LHCN-M2 (cell line): ENCODE results near the gene EWSR1. TPM values are rescaled to one million over a fixed set of nuclear protein-coding genes. Genes with fewer than 3 reads are reported as not detected.

ENCODE experiments used
- DNase-seq: peaks from one replicate; pipeline ENCODE4 v3.0.0-alpha.2; 2012; ENCODE audit warnings: low read depth
- total RNA-seq: library from RNA; depleted of rRNA; stranded (reverse); fragments of >200 nt; gene quantifications from 2 replicates; pipeline ENCODE4 v1.2.3, GENCODE V29; 2014

EWSR1 gene
- total RNA-seq, 1 experiment from 2014 or later, result 297 TPM

GRCh38 chr22:29302681-29303465, 34.8 kb downstream of the EWSR1 start:
- DNase-seq, result no peak

- DNase-seq, result no peak
Measured at GRCh38 chr22:29305836-29306174, 37.7 kb downstream of the EWSR1 start.

GRCh38 chr22:29306175-29306834, 38.2 kb downstream of the EWSR1 start, which contains the start of gene GAS2L1:
Gene GAS2L1 (plus strand): TSS chr22:29306650. CDS start chr22:29308106, 1,456 bp downstream.
- DNase-seq, result peak; percentile 78

DNA sequence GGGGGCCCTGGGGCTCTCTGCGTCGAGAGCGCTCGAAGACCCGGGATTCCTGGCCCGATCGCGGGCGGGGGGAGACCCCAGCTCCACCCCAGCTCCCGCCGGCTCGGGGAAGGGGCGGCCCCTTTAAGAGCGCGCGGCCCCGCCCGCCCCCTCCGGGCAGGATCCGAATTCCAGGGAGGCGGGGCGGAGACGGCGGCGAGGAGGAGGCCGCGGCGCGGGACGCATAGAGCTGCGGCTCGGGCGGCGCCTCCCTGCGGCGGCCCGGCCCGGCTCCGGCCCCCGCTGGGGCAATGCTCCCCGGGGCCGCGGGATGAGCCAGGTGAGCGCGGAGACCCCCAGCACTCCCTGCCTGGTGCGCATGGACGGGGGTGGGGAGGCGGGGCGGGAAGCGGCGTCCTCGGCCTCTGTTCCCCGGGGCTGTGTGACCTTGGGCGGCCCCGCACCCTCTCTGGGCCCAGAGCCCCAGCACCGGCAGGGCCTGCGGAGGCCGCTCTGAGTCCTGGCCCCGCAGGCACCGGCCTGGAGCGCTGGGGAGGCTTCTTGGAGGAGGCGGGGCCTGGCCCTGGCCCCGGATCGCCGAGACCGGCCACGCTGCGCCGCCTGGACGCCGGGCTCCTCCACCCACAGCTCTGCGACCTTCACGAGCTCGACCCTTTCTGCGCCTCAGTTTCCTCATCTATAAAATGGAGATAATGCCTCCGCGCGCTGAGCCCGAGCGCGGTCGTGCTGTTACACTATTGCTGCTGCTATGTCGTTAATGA, 38.9 kb downstream of the EWSR1 start:
- peak; percentile 67 for DNase-seq

GRCh38 chr22:29307596-29308147, 39.6 kb downstream of the EWSR1 start:
- no peak for DNase-seq

DNA sequence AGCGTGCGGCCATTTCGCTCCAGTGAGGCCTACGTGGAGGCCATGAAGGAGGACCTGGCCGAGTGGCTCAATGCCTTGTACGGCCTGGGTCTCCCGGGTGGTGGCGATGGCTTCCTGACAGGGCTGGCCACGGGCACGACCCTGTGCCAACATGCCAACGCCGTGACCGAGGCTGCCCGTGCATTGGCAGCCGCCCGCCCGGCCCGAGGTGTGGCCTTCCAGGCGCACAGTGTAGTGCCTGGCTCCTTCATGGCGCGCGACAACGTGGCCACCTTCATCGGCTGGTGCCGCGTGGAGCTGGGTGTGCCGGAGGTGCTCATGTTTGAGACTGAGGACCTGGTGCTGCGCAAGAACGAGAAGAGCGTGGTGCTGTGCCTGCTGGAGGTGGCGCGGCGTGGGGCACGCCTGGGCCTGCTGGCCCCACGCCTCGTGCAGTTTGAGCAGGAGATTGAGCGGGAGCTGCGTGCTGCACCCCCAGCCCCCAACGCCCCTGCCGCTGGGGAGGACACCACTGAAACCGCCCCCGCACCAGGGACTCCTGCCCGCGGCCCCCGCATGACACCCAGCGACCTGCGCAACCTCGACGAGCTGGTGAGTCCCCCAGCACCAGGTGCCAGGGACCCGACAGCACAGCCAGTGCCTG, 40.2 kb downstream of the EWSR1 start:
- no peak for DNase-seq

DNA sequence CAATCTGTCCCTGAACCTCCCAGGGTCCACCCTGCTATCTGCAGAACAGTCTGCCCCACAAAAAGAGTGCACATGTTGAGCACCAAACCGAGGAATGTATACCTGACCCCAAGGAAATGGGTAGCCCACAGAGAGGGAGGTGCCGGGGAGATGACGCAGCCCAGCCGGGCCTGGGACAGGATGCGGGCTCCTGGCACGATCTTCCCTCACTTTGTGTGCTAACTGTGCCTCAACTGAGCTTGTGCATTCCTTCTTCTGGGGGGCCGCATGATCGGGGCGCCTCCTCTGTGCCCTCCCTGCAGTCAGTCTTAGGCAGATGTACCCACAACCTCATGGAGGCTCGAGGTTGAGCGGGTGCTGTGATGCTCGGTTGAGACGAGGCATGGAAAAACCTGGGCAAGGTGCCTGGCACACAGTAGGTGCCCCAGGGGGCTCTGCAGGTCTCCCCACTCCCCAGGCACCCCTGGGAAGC, 40.8 kb downstream of the EWSR1 start:
- peak; percentile 66 for DNase-seq

DNA sequence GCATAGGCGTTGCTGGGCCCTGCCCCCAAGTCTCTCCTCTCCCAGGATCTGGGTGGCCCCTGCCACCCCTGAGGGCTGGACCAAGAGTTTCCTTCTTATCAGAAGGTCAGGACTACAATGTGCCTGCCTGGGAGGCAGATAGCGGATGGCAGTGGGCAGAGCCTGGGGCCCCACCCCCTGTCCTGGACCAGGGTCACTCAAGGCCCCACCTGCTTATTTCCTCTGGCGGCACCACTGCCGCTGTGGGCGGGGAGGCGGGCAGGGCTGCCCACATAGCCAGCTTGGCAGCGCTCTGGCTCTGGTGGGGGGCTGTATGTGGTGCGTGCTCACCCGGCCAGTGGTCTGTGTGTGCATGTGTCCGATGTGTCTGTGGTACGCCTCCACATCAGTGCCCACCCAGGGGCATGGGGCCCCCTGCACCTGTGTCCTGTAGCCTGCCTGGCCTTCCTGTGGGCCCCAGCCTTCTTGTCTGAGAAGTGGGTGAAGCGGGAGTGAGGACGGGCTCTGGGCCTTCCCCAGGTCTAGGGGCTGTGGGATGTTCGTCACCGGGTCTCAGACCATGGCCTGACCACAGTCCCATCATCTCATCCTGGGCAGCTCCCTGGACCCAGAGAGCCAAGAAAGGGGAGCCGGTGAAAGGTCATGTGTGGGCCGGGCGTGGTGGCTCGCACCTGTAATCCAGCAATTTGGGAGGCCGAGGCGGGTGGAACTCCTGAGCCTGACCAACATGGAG, 41.4 kb downstream of the EWSR1 start:
- DNase-seq, result no peak

- no peak for DNase-seq
Measured at GRCh38 chr22:29310065-29310862, 42.2 kb downstream of the EWSR1 start.

DNA sequence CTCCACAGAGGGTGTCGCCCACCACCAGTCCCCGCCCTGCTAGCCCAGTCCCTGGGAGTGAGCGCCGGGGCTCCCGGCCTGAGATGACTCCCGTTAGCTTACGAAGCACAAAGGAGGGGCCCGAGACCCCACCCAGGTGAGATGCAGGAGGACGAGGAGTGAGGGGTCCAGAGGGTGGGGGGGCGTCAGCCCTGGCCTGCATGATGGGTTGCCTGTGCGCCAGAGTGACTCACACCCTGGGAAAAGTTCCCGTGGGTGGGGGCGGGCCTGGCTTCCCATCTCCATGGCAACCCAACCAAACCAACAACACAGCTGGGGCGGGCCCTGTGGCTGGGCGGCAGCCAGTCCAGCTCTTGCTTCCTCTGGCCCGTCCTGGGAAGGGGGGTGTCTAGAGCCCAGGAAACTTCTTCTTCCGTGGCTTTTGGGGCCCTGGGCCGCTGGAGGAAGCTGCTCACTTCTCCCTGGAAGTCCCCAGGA, 42.8 kb downstream of the EWSR1 start:
- peak; percentile 94 for DNase-seq

GRCh38 chr22:29311464-29312217, 43.6 kb downstream of the EWSR1 start:
- no peak for DNase-seq

- no peak for DNase-seq
Measured at GRCh38 chr22:29312218-29313125, 44.4 kb downstream of the EWSR1 start.

- no peak for DNase-seq
Measured at GRCh38 chr22:29313126-29313575, 45.1 kb downstream of the EWSR1 start.

- DNase-seq, result no peak
Measured at GRCh38 chr22:29313576-29314466, 45.8 kb downstream of the EWSR1 start.

- DNase-seq, result no peak
Measured at GRCh38 chr22:29314537-29315285, 46.6 kb downstream of the EWSR1 start.
